Frontal cortex (tissue), 4 donors: ENCODE data around the gene SEPHS1. TPM values are rescaled to one million over a fixed set of nuclear protein-coding genes. Genes with fewer than 3 reads are reported as not detected.

Source experiments
- DNase-seq, 2 donors: peaks; one replicate each; pipeline ENCODE4 v3.0.0; 2012; ENCODE audit warnings: low spot score in 2 of 2
- FAIRE-seq: peaks from 2 replicates; lab custom pipeline; 2012; peaks lifted over from hg19 to GRCh38; lab: Jason Lieb, UNC
- total RNA-seq: library from RNA; depleted of rRNA; stranded (reverse); fragments of >200 nt; gene quantifications from one replicate; pipeline ENCODE4 v1.2.3, GENCODE V29; 2014
- donor health status: control.
- donor health status: control.
- donor health status: control.

The SEPHS1 gene
- total RNA-seq, 1 donor from 2014 or later, result 38.7 TPM

- FAIRE-seq (no peak), DNase-seq (no peak)
These were observed 17.7 kb upstream of the SEPHS1 start for GRCh38 chr10:13365831-13366230.

GRCh38 chr10:13365243-13365642, 17.1 kb upstream of the SEPHS1 start:
- DNase-seq, result no peak
- no peak for FAIRE-seq

GRCh38 chr10:13360587-13360986, 12.5 kb upstream of the SEPHS1 start:
- no peak for FAIRE-seq

GRCh38 chr10:13356392-13356791, 8.3 kb upstream of the SEPHS1 start:
- FAIRE-seq (no peak), DNase-seq (no peak)

More at GRCh38 chr10:13360587-13360986, 12.5 kb upstream of the SEPHS1 start:
- no peak for DNase-seq

GRCh38 chr10:13354783-13355182, 6.7 kb upstream of the SEPHS1 start:
- DNase-seq (no peak), FAIRE-seq (no peak)

GRCh38 chr10:13352519-13352918, 4.4 kb upstream of the SEPHS1 start:
- FAIRE-seq, result no peak
- DNase-seq, result no peak

GRCh38 chr10:13351340-13351915, 3.3 kb upstream of the SEPHS1 start:
- DNase-seq (no peak), FAIRE-seq (no peak)

GRCh38 chr10:13349463-13350274, 1.6 kb upstream of the SEPHS1 start:
- DNase-seq, result no peak
- FAIRE-seq, result no peak

GRCh38 chr10:13347500-13348156, 465 bp downstream of the SEPHS1 start:
- FAIRE-seq (no peak), DNase-seq (peak; percentile 85 to 94)

- FAIRE-seq (no peak), DNase-seq (no peak)
These were observed 1.0 kb downstream of the SEPHS1 start for GRCh38 chr10:13347043-13347499.

- FAIRE-seq, result no peak
- peak; percentile 26 to 27 for DNase-seq
These were observed 1.6 kb downstream of the SEPHS1 start for GRCh38 chr10:13346283-13347042.

- no peak for FAIRE-seq
These were observed 7.3 kb downstream of the SEPHS1 start for GRCh38 chr10:13340626-13341376.

GRCh38 chr10:13340068-13340467, 8.0 kb downstream of the SEPHS1 start:
- DNase-seq, result no peak
- no peak for FAIRE-seq

More at GRCh38 chr10:13340626-13341376, 7.3 kb downstream of the SEPHS1 start:
- DNase-seq, result no peak

- DNase-seq (no peak), FAIRE-seq (no peak)
These were observed 9.5 kb downstream of the SEPHS1 start for GRCh38 chr10:13338390-13339110.

- no peak for DNase-seq
- no peak for FAIRE-seq
These were observed 10.3 kb downstream of the SEPHS1 start for GRCh38 chr10:13337827-13338196.

GRCh38 chr10:13337128-13337826, 10.8 kb downstream of the SEPHS1 start:
- DNase-seq, result no peak
- no peak for FAIRE-seq

- FAIRE-seq, result no peak
- DNase-seq, result no peak
These were observed 12.2 kb downstream of the SEPHS1 start for GRCh38 chr10:13335881-13336280.

- DNase-seq (no peak), FAIRE-seq (no peak)
These were observed 13.5 kb downstream of the SEPHS1 start for GRCh38 chr10:13334556-13334955.
